Endothelial cell of umbilical vein (primary cell): Measurements from ENCODE around the gene ANKRD28.

Source experiments
- EZH2 ChIP-seq: IDR thresholded peaks from 2 replicates; pipeline ENCODE4 v1.6.1; 2012; ENCODE audit warnings: borderline replicate concordance, low read depth, mild to moderate bottlenecking, moderate library complexity, low read length, inconsistent platforms; ENCODE audit not compliant: severe bottlenecking
- FOS ChIP-seq: IDR thresholded peaks from 2 replicates; pipeline ENCODE4 v1.6.1; 2011; ENCODE audit warnings: mild to moderate bottlenecking, low read length, moderate library complexity, borderline replicate concordance; ENCODE audit not compliant: insufficient read depth
- GATA2 ChIP-seq: IDR thresholded peaks from 2 replicates; pipeline ENCODE4 v1.7.0; 2011; ENCODE audit warnings: low read depth, mild to moderate bottlenecking, moderate library complexity, mixed read lengths, low read length; ENCODE audit not compliant: insufficient read length, insufficient read depth
- MYC ChIP-seq: IDR thresholded peaks from one replicate; pipeline ENCODE4 v1.6.1; 2011; ENCODE audit warnings: mild to moderate bottlenecking, low read depth, low read length
- POLR2A ChIP-seq: IDR thresholded peaks from 2 replicates; pipeline ENCODE4 v1.6.1; 2012; ENCODE audit warnings: low read depth, mild to moderate bottlenecking, control low read depth, low read length
- POLR2AphosphoS5 ChIP-seq: IDR thresholded peaks from 2 replicates; pipeline ENCODE4 v1.6.1; 2012; ENCODE audit warnings: low read depth, mild to moderate bottlenecking, control low read depth, low read length, moderate library complexity; ENCODE audit not compliant: insufficient read depth
- TF ChIP-seq, protein P1 (sequence below), 2 donors: IDR thresholded peaks; 1 replicate in 1 of 2; 2 replicates in 1 of 2; pipeline ENCODE4 v1.5.1; 2011; ENCODE audit warnings: low read length in 2 of 2, mild to moderate bottlenecking in 2 of 2, moderate library complexity in 2 of 2, control low read depth in 1 of 2, inconsistent platforms in 1 of 2, low read depth in 1 of 2; ENCODE audit not compliant: insufficient read depth in 1 of 2; ENCODE audit errors: extremely low read depth in 1 of 2
- TF ChIP-seq, protein P2 (sequence below): IDR thresholded peaks from 2 replicates; pipeline ENCODE4 v1.6.1; 2011; ENCODE audit not compliant: insufficient read depth, insufficient read length

DNA sequence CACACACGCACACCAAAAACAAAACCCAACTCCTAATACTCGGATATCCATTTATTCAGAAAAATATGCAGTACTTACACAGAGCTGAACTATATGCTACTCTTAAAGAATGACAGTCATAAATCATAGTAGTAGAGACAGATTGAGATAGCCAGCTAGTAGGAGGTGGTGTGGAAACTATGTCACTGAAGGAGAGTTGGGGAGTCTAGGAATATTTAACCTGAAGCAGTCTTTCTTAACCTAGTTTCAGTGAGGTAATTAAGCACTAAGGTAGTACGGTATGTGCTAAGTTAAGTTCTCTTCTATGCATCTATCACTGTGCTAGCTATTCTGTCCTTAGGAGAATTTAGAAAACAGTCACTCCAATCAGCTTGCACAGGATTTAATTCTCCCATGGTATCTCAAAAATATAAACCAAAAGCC is 54.2 kb downstream of the ANKRD28 start:
- no peak for TF ChIP-seq EZH2
- TF ChIP-seq, protein P1, sequence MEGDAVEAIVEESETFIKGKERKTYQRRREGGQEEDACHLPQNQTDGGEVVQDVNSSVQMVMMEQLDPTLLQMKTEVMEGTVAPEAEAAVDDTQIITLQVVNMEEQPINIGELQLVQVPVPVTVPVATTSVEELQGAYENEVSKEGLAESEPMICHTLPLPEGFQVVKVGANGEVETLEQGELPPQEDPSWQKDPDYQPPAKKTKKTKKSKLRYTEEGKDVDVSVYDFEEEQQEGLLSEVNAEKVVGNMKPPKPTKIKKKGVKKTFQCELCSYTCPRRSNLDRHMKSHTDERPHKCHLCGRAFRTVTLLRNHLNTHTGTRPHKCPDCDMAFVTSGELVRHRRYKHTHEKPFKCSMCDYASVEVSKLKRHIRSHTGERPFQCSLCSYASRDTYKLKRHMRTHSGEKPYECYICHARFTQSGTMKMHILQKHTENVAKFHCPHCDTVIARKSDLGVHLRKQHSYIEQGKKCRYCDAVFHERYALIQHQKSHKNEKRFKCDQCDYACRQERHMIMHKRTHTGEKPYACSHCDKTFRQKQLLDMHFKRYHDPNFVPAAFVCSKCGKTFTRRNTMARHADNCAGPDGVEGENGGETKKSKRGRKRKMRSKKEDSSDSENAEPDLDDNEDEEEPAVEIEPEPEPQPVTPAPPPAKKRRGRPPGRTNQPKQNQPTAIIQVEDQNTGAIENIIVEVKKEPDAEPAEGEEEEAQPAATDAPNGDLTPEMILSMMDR (IDR thresholded peaks at IDR 0.05; ENCODE audit: extremely low read depth in 1 of 2, insufficient read depth in 1 of 2, low read depth in 1 of 2, low read length in 2 of 2): no peak
- no peak for TF ChIP-seq POLR2AphosphoS5
- TF ChIP-seq, protein P2, sequence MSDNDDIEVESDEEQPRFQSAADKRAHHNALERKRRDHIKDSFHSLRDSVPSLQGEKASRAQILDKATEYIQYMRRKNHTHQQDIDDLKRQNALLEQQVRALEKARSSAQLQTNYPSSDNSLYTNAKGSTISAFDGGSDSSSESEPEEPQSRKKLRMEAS: no peak
- no peak for TF ChIP-seq POLR2A
- TF ChIP-seq MYC: no peak
- no peak for TF ChIP-seq FOS
- TF ChIP-seq GATA2: no peak
